IMR-90 (cell line): Measurements from ENCODE around the gene LMOD1. TPM values are rescaled to one million over a fixed set of nuclear protein-coding genes. Genes with fewer than 3 reads are reported as not detected.
A peak's percentile ranks its signal among the peaks of the same experiment; 100 is the strongest.

Source experiments
- ATAC-seq: fragments of 200-7000 bp; cut with Tn5 transposase; 2 replicates; pipeline ENCODE4 v1.9.1; 2020; ENCODE audit warnings: low read depth, mild to moderate bottlenecking, moderate library complexity
- BruUV-seq: library from RNA; stranded (reverse); fragments of 400-500 nt; replicated peaks from 2 replicates; lab custom pipeline; 2021; lab: Mats Ljungman, UMichigan
- CTCF ChIA-PET: fragments of 300-600 bp; formaldehyde crosslinking; extraction: SDS; loops from one replicate; lab custom pipeline; 2021; ENCODE audit warnings: antibody characterized with exemption; lab: Yijun Ruan, JAX
- POLR2A ChIA-PET: fragments of 300-600 bp; sonication (Branson Sonifier 250); formaldehyde crosslinking; loops from one replicate; lab custom pipeline; 2022; ENCODE audit warnings: antibody characterized with exemption; ENCODE audit not compliant: unreplicated experiment; lab: Charles Lee
- DNase-seq: peaks from one replicate; pipeline ENCODE4 v3.0.0; 2013
- H2AFZ ChIP-seq: replicated peaks from 2 replicates; pipeline ENCODE3; 2013; ENCODE audit warnings: low read length, mild to moderate bottlenecking; ENCODE audit not compliant: poor library complexity
- H2AK5ac ChIP-seq: 2 replicates; pipeline ENCODE4 v1.6.1; 2013; ENCODE audit warnings: low read depth, low read length, inconsistent platforms
- H2AK9ac ChIP-seq: replicated peaks from 2 replicates; pipeline ENCODE3; 2013; ENCODE audit warnings: mild to moderate bottlenecking, low read depth, low read length, moderate library complexity; ENCODE audit not compliant: poor library complexity
- H2BK120ac ChIP-seq: 2 replicates; pipeline ENCODE4 v1.6.1; 2013; ENCODE audit warnings: low read depth, low read length, inconsistent platforms
- H2BK15ac ChIP-seq: 3 replicates; pipeline ENCODE4 v1.6.1; 2013; ENCODE audit warnings: low read depth, low read length, inconsistent platforms
- H2BK20ac ChIP-seq: 2 replicates; pipeline ENCODE4 v1.6.1; 2013; ENCODE audit warnings: low read depth, mild to moderate bottlenecking, inconsistent platforms, low read length, moderate library complexity
- H2BK5ac ChIP-seq: 2 replicates; pipeline ENCODE4 v1.6.1; 2013; ENCODE audit warnings: mild to moderate bottlenecking, low read depth, low read length, inconsistent platforms; ENCODE audit not compliant: poor library complexity, severe bottlenecking
- H3K14ac ChIP-seq: replicated peaks from 2 replicates; pipeline ENCODE4 v1.6.1; 2013; ENCODE audit warnings: low read depth, low read length, inconsistent platforms
- H3K18ac ChIP-seq: 2 replicates; pipeline ENCODE4 v1.6.1; 2013; ENCODE audit warnings: low read depth, low read length, control low read depth
- H3K23ac ChIP-seq: 2 replicates; pipeline ENCODE4 v1.6.1; 2013; ENCODE audit warnings: low read depth, low read length, inconsistent platforms
- H3K27ac ChIP-seq: 2 replicates; pipeline ENCODE4 v1.5.1; 2013; ENCODE audit warnings: mild to moderate bottlenecking, control low read depth, low read length; ENCODE audit not compliant: insufficient read depth
- H3K27me3 ChIP-seq: 2 replicates; pipeline ENCODE4 v1.6.1; 2013; ENCODE audit warnings: low read length; ENCODE audit not compliant: control insufficient read depth, insufficient read depth
- H3K36me3 ChIP-seq: 2 replicates; pipeline ENCODE4 v1.6.1; 2013; ENCODE audit warnings: low read length, mixed read lengths; ENCODE audit not compliant: control insufficient read depth, insufficient read depth
- H3K4ac ChIP-seq: 2 replicates; pipeline ENCODE4 v1.6.1; 2013; ENCODE audit warnings: low read depth, low read length, inconsistent platforms
- H3K4me1 ChIP-seq: 2 replicates; pipeline ENCODE4 v1.6.1; 2013; ENCODE audit warnings: low read length, mixed read lengths; ENCODE audit not compliant: control insufficient read depth, insufficient read depth
- H3K4me2 ChIP-seq: 2 replicates; pipeline ENCODE4 v1.6.1; 2013; ENCODE audit warnings: low read depth, mild to moderate bottlenecking, control low read depth, low read length, moderate library complexity
- H3K4me3 ChIP-seq: 2 replicates; pipeline ENCODE4 v1.5.1; 2013; ENCODE audit warnings: low read depth, mild to moderate bottlenecking, control low read depth, low read length, moderate library complexity; ENCODE audit not compliant: insufficient read depth
- H3K56ac ChIP-seq: 2 replicates; pipeline ENCODE4 v1.6.1; 2013; ENCODE audit warnings: low read length, inconsistent platforms; ENCODE audit not compliant: insufficient read depth; ENCODE audit errors: extremely low read depth
- H3K79me1 ChIP-seq, 2 experiments: 2 replicates each; pipeline ENCODE4 v1.6.1; 2013; ENCODE audit warnings: low read length in 2 of 2, inconsistent platforms in 1 of 2, low read depth in 1 of 2
- H3K9ac ChIP-seq: 2 replicates; pipeline ENCODE4 v1.6.1; 2013; ENCODE audit warnings: low read depth, low read length, control low read depth
- H3K9me1 ChIP-seq: 2 replicates; pipeline ENCODE4 v1.6.1; 2013; ENCODE audit warnings: low read length, inconsistent platforms; ENCODE audit not compliant: insufficient read depth
- H3K9me3 ChIP-seq: 2 replicates; pipeline ENCODE4 v1.6.1; 2013; ENCODE audit warnings: low read length; ENCODE audit not compliant: control insufficient read depth, insufficient read depth
- H4K20me1 ChIP-seq: 2 replicates; pipeline ENCODE4 v1.6.1; 2013; ENCODE audit warnings: low read length, inconsistent platforms; ENCODE audit not compliant: insufficient read depth
- H4K5ac ChIP-seq: 2 replicates; pipeline ENCODE4 v1.6.1; 2013; ENCODE audit warnings: mild to moderate bottlenecking, low read depth, low read length, control low read depth
- H4K8ac ChIP-seq, 2 experiments: 2 replicates each; pipeline ENCODE4 v1.6.1; 2013; ENCODE audit warnings: low read depth in 2 of 2, low read length in 2 of 2, control low read depth in 1 of 2, inconsistent platforms in 1 of 2
- H4K91ac ChIP-seq: 2 replicates; pipeline ENCODE4 v1.6.1; 2013; ENCODE audit warnings: low read depth, low read length, inconsistent platforms; ENCODE audit not compliant: insufficient read depth
- BHLHE40 ChIP-seq: fragments of 150-350 bp; IDR thresholded peaks from 2 replicates; pipeline ENCODE4 v1.6.1; 2016; ENCODE audit warnings: mild to moderate bottlenecking, low read depth, low read length
- WGBS, 2 experiments: methylation state at CpG; one replicate each; pipeline versions ENCODE4 v1.1.5 to v1.1.7; 2013; ENCODE audit warnings: missing lambda C conversion rate in 2 of 2; ENCODE audit not compliant: insufficient read length in 1 of 2; ENCODE audit errors: extremely low coverage in 2 of 2; 5-methylcytosine and 5-hydroxymethylcytosine counted together
- dilution Hi-C: fragments of 300-500 bp; cut with HindIII; formaldehyde crosslinking; loops from one replicate; pipeline ENCODE4 v1.14.3; 2018; ENCODE audit warnings: low sequenced_read_pairs; ENCODE audit not compliant: unreplicated experiment
- in situ Hi-C: fragments of 300-500 bp; cut with MboI; formaldehyde crosslinking; loops from 3 replicates; pipeline ENCODE4 v1.14.3; 2019; ENCODE audit warnings: low sequenced_read_pairs, inconsistent platforms, mixed read lengths
- intact Hi-C: fragments of 100-400 bp; cut with micrococcal nuclease; formaldehyde crosslinking; loops from 2 replicates; pipeline ENCODE4 v1.10.0; 2022
- polyA plus RNA-seq, 3 experiments: library from polyadenylated mRNA; depleted of rRNA; stranded (reverse); fragments of >200 nt; gene quantifications; 2 replicates each; pipeline ENCODE4 v1.2.3, GENCODE V29; 2012; ENCODE audit warnings: low replicate concordance in 1 of 3
- total RNA-seq: library from RNA; depleted of rRNA; stranded (reverse); fragments of >200 nt; gene quantifications from 2 replicates; pipeline ENCODE4 v1.2.3, GENCODE V29; 2012

LMOD1 gene
- total and polyA plus RNA-seq, 2 of the 4 experiments (the other 2 are of a cell fraction): 51.7 to 53.2 TPM

DNA sequence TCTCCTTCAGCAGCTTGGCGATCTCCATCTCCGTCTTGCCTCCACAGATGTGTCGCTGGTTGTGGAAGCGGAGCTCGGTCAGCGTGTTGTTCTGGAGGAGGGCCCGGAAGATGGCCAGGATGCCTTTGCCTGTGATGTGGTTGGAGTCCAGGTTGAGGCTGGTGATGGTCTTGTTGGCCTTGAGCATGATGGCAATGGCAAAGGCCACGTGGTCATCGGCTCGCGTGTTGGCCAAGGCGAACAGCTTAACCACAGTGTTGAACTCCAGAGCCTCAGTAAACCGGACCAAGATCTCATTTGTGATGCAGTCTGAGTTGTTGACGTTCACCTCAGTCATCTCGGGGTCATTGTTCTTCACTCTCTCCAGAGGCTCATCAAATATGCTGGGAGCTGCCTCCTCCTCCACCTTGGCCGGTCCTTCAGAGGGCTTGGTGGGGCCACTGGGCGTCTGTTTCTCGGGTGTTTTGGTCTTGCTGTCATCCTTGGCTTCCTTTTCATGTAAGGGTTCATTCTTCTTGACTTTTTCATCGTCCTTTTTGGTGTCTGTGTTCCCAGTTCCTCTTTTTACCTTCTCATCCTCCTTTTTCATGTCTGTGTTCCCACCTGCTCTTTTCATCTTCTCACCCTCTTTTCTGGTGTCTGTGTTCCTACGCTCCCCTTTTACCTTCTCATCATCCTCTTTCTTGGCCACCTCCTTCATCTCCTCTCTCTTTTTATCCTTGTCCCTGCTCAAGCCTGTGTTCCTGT lies 46.5 kb downstream of the LMOD1 start:
- H4K8ac ChIP-seq: no peak overlapping the region
- no peak overlapping the region for H3K4me3 ChIP-seq
- no peak overlapping the region for H4K5ac ChIP-seq
- H2AK9ac ChIP-seq: no peak overlapping the region
- no peak overlapping the region for H3K23ac ChIP-seq
- peaks cover 22% of the 10 kb centered on the region for H3K9me1 ChIP-seq
- WGBS, 2 experiments: 86% methylated on average over 11 of the region's 20 CpGs; no CpG with 5 or more reads in 1 of the 2 experiments
- no peaks in the 10 kb centered on the region for H3K27me3 ChIP-seq
- H4K20me1 ChIP-seq: no peaks in the 10 kb centered on the region
- intact Hi-C loops (no loop called here), in situ Hi-C loops (loop anchor here (5.0 to 10.0 kb wide), 2 partner anchors 67 to 225 kb away; partner anchors contain the start of gene GPR37L1), dilution Hi-C loops (no loop called here)
- no peak overlapping the region for H3K4me2 ChIP-seq
- H3K14ac ChIP-seq: no peak overlapping the region
- H4K91ac ChIP-seq: no peak overlapping the region
- no peak overlapping the region for H3K56ac ChIP-seq
- H3K4ac ChIP-seq: peak overlapping the region; percentile 13; the same call in 1 of the 2 replicates
- peaks cover 36% of the 10 kb centered on the region for H3K36me3 ChIP-seq
- H2BK20ac ChIP-seq: no peak overlapping the region
- no peak overlapping the region for H2BK5ac ChIP-seq
- CTCF ChIA-PET: no interaction called here
- H3K9me3 ChIP-seq: no peaks in the 10 kb centered on the region
- no peak overlapping the region for H3K27ac ChIP-seq
- peaks cover 23 to 50% of the 10 kb centered on the region in 2 experiments for H3K79me1 ChIP-seq
- no peak overlapping the region for H2BK120ac ChIP-seq
- DNase-seq (no peak), ATAC-seq (no peak)
- POLR2A ChIA-PET: no interaction called here
- H3K4me1 ChIP-seq: peaks cover 28% of the 10 kb centered on the region
- no peak overlapping the region for H2BK15ac ChIP-seq
- no peak for TF ChIP-seq BHLHE40
- H2AK5ac ChIP-seq: peak overlapping the region; percentile 51; the same call in 1 of the 2 replicates
- no peak overlapping the region for H3K18ac ChIP-seq
- no peak overlapping the region for H3K9ac ChIP-seq
- no peak overlapping the region for H2AFZ ChIP-seq
- BruUV-seq: TSS peak; percentile 80
